DND-41 (cell line): ENCODE results near the gene MINDY1.

ENCODE experiments used
- ATAC-seq: fragments of 200-7000 bp; cut with Tn5 transposase; 3 replicates; pipeline ENCODE4 v1.9.1; 2021; ENCODE audit warnings: low read depth; ENCODE audit not compliant: insufficient read depth
- DNase-seq: peaks from one replicate; pipeline ENCODE4 v3.0.0-alpha.2; 2020
- H2AFZ ChIP-seq: 2 replicates; pipeline ENCODE4 v1.6.0; 2012; ENCODE audit warnings: low read depth, low read length
- H3K27ac ChIP-seq: 2 replicates; pipeline ENCODE4 v1.5.1; 2012; ENCODE audit warnings: low read length, inconsistent platforms
- H3K27me3 ChIP-seq: fragments of 200-600 bp; sonication (generic); 2 replicates; pipeline ENCODE4 v1.6.0; 2012; ENCODE audit warnings: low read length, mild to moderate bottlenecking, inconsistent platforms; ENCODE audit not compliant: insufficient read depth, poor library complexity
- H3K36me3 ChIP-seq: 2 replicates; pipeline ENCODE4 v1.5.1; 2012; ENCODE audit warnings: low read length, inconsistent platforms; ENCODE audit not compliant: insufficient read depth
- H3K4me1 ChIP-seq: 2 replicates; pipeline ENCODE4 v1.5.1; 2012; ENCODE audit warnings: mild to moderate bottlenecking, low read length; ENCODE audit not compliant: insufficient read depth
- H3K4me2 ChIP-seq: 2 replicates; pipeline ENCODE4 v1.6.0; 2012; ENCODE audit warnings: mild to moderate bottlenecking, moderate library complexity, low read length, inconsistent platforms; ENCODE audit not compliant: insufficient read depth
- H3K4me3 ChIP-seq, 2 experiments: fragments of 200-600 bp in 1 of 2; shearing (Covaris generic) in 1 of 2; 2 replicates each; pipeline ENCODE4 v1.5.1; 2012 to 2016; ENCODE audit warnings: inconsistent platforms in 2 of 2, low read length in 2 of 2, mild to moderate bottlenecking in 2 of 2, low read depth in 1 of 2, moderate library complexity in 1 of 2
- H3K79me2 ChIP-seq: 2 replicates; pipeline ENCODE4 v1.6.0; 2012; ENCODE audit warnings: low read length, inconsistent platforms; ENCODE audit not compliant: insufficient read depth
- H3K9ac ChIP-seq: 2 replicates; pipeline ENCODE4 v1.6.0; 2012; ENCODE audit warnings: low read depth, mild to moderate bottlenecking, inconsistent platforms, low read length, moderate library complexity
- H3K9me3 ChIP-seq: 2 replicates; pipeline ENCODE4 v1.5.1; 2012; ENCODE audit warnings: low read length, moderate library complexity, mild to moderate bottlenecking, inconsistent platforms; ENCODE audit not compliant: insufficient read depth, severe bottlenecking
- H4K20me1 ChIP-seq: 2 replicates; pipeline ENCODE4 v1.6.0; 2012; ENCODE audit warnings: low read length; ENCODE audit not compliant: insufficient read depth
- EZH2 ChIP-seq: IDR thresholded peaks from 3 replicates; pipeline ENCODE4 v1.6.1; 2012; ENCODE audit warnings: borderline replicate concordance, low read depth, mild to moderate bottlenecking, moderate library complexity, low read length, inconsistent platforms; ENCODE audit not compliant: severe bottlenecking
- TF ChIP-seq, protein P1 (sequence below): IDR thresholded peaks from 2 replicates; pipeline ENCODE4 v1.5.1; 2012; ENCODE audit warnings: borderline replicate concordance, low read length, moderate library complexity, mild to moderate bottlenecking; ENCODE audit not compliant: poor library complexity, severe bottlenecking; ENCODE audit errors: extremely low read depth

Gene MINDY1

DNA sequence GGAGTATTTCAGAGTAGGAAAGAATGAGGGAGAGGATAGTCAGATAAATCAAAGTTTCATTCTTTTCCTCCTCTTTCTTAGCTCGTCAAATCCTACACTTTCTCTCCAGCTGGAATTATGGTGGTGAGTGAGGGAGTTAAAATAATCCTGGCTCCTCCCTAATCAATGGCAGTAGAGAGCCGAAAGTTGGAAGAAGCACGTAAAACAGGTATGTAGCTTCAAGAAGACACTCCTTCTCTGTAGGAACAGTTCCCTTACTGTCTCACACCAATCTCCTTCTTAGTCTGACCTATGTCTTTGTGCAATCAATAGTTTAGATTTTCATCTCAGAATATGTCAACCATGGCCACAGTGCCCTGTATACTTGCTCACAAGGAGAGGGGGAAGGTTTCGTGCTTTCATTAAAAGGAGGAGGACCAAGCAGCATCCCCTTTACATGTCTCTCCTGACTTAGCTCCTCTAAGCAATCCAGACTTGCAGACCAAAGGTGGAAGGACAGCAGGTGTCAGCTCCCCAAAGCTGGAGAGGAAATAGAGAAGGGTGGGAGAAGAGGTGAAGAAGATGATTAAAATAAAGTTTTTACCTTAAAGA, 878 bp downstream of the MINDY1 start:
- TF ChIP-seq EZH2, result no peak
- TF ChIP-seq, protein P1, sequence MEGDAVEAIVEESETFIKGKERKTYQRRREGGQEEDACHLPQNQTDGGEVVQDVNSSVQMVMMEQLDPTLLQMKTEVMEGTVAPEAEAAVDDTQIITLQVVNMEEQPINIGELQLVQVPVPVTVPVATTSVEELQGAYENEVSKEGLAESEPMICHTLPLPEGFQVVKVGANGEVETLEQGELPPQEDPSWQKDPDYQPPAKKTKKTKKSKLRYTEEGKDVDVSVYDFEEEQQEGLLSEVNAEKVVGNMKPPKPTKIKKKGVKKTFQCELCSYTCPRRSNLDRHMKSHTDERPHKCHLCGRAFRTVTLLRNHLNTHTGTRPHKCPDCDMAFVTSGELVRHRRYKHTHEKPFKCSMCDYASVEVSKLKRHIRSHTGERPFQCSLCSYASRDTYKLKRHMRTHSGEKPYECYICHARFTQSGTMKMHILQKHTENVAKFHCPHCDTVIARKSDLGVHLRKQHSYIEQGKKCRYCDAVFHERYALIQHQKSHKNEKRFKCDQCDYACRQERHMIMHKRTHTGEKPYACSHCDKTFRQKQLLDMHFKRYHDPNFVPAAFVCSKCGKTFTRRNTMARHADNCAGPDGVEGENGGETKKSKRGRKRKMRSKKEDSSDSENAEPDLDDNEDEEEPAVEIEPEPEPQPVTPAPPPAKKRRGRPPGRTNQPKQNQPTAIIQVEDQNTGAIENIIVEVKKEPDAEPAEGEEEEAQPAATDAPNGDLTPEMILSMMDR, result no peak
- peak overlapping the region; percentile 84 for H3K27ac ChIP-seq
- DNase-seq, result no peak
- H3K4me1 ChIP-seq, result peaks cover 74% of the 10 kb centered on the region
- peaks cover 24% of the 10 kb centered on the region for H3K79me2 ChIP-seq
- H4K20me1 ChIP-seq, result no peaks in the 10 kb centered on the region
- peak overlapping the region; percentile 87 for H2AFZ ChIP-seq
- H3K4me2 ChIP-seq, result peak overlapping the region; percentile 88
- H3K9ac ChIP-seq, result peak overlapping the region; percentile 56
- no peaks in the 10 kb centered on the region for H3K27me3 ChIP-seq
- peaks cover 3% of the 10 kb centered on the region; the same call in 1 of the 2 replicates for H3K36me3 ChIP-seq
- peak overlapping the region; percentile 3 to 62; a peak in 3 of 4 replicates for H3K4me3 ChIP-seq
- ATAC-seq, result no peak
- H3K9me3 ChIP-seq, result no peaks in the 10 kb centered on the region

GRCh38 chr1:151003180-151003579, 3.5 kb downstream of the MINDY1 start:
- peak overlapping the region; percentile 4; the same call in 1 of the 2 replicates for H3K27ac ChIP-seq
- H3K4me2 ChIP-seq, result peak overlapping the region; percentile 26
- peaks cover 53% of the 10 kb centered on the region for H3K4me1 ChIP-seq
- H3K9me3 ChIP-seq, result no peaks in the 10 kb centered on the region
- DNase-seq (peak; percentile 53), ATAC-seq (peak; percentile 56)
- TF ChIP-seq, protein P1, result no peak
- no peak for TF ChIP-seq EZH2
- no peak overlapping the region for H3K4me3 ChIP-seq
- no peaks in the 10 kb centered on the region for H3K79me2 ChIP-seq
- no peaks in the 10 kb centered on the region for H3K27me3 ChIP-seq
- no peaks in the 10 kb centered on the region for H4K20me1 ChIP-seq
- H3K9ac ChIP-seq, result no peak overlapping the region
- no peak overlapping the region for H2AFZ ChIP-seq
- no peaks in the 10 kb centered on the region; the same call in 1 of the 2 replicates for H3K36me3 ChIP-seq

DNA sequence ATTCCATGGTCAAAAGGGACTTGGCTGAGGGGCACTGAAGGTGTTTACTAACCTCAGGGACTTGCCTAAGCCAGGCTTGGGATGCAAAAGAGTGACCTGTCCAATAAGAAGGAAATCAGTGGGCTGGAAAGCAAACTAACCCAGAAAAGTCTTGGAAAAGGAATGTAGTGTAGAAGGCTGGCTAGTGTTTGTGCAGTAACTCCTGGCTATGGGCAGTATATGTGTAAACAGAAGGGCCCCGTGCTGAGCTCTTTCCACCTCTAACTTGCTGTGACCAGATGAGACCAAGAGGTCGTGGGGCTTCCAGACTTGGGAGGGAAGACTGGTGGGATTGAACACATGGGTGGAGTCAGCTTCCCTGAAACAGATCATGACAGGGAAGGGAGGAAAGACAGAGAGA, 4.1 kb downstream of the MINDY1 start:
- Histone ChIP-seq H3K27me3 (no peaks in the 10 kb centered on the region), H3K79me2 (no peaks in the 10 kb centered on the region), H3K4me3 (no peak overlapping the region), H3K4me1 (peaks cover 48% of the 10 kb centered on the region), H3K9ac (0 out of 2 replicates have a peak overlapping the region, but pooled peaks have one; percentile 8), H2AFZ (no peak overlapping the region), H3K27ac (0 out of 2 replicates have a peak overlapping the region, but pooled peaks have one; percentile 4), H3K36me3 (no peaks in the 10 kb centered on the region; the same call in 1 of the 2 replicates), H3K4me2 (peak overlapping the region; percentile 26), H4K20me1 (no peaks in the 10 kb centered on the region), H3K9me3 (no peaks in the 10 kb centered on the region)
- DNase-seq (no peak), ATAC-seq (no peak)
- TF ChIP-seq, protein P1, result no peak
- no peak for TF ChIP-seq EZH2
